K562 (cell line): Measurements from ENCODE around the gene TFE3.

Experiments
- CBX3 ChIP-seq, 2 experiments: IDR thresholded peaks; 1 replicate in 1 of 2; 2 replicates in 1 of 2; pipeline ENCODE4 v1.6.1; 2012; ENCODE audit warnings: inconsistent platforms in 2 of 2, low read length in 2 of 2, borderline replicate concordance in 1 of 2, control low read depth in 1 of 2
- CEBPG ChIP-seq, 3 experiments: fragments of 200-800 bp in 1 of 3; sonication (Bioruptor generic) in 1 of 3; sonication (generic) in 1 of 3; formaldehyde crosslinking in 1 of 3; IDR thresholded peaks in 2 of 3; conservative IDR thresholded peaks in 1 of 3; 2 replicates each; pipeline versions ENCODE4 v1.6.1 to v1.8.0; 2016 to 2022; ENCODE audit warnings: missing compliant biosample characterization in 2 of 3, missing genetic modification characterization in 2 of 3, mild to moderate bottlenecking in 1 of 3, missing genetic modification reagents in 1 of 3
- JUND ChIP-seq, 2 experiments: IDR thresholded peaks; 2 replicates in 1 of 2; 3 replicates in 1 of 2; pipeline ENCODE4 v1.6.1; 2011; ENCODE audit warnings: borderline replicate concordance in 2 of 2, low read depth in 2 of 2, low read length in 2 of 2, improper control_type of control experiment in 1 of 2, missing biosample characterization in 1 of 2, missing genetic modification characterization in 1 of 2, missing genetic modification reagents in 1 of 2
- MCM2 ChIP-seq: fragments of 450-650 bp; IDR thresholded peaks from 2 replicates; pipeline ENCODE4 v1.6.1; 2017; ENCODE audit warnings: low read depth, mild to moderate bottlenecking
- NUFIP1 ChIP-seq: fragments of 450-650 bp; IDR thresholded peaks from 2 replicates; pipeline ENCODE4 v1.6.1; 2018; ENCODE audit not compliant: partially characterized antibody
- POLR2AphosphoS5 ChIP-seq: IDR thresholded peaks from 2 replicates; pipeline ENCODE4 v1.6.1; 2011; ENCODE audit warnings: mild to moderate bottlenecking, low read depth, low read length, moderate library complexity; ENCODE audit not compliant: control insufficient read depth, insufficient read depth
- SMARCA4 ChIP-seq: fragments of 450-650 bp; IDR thresholded peaks from 2 replicates; pipeline ENCODE4 v1.6.1; 2016
- TBL1XR1 ChIP-seq, 2 experiments: IDR thresholded peaks; 2 replicates each; pipeline ENCODE4 v1.6.1; 2012; ENCODE audit warnings: improper control_type of control experiment in 2 of 2, low read length in 2 of 2, mild to moderate bottlenecking in 1 of 2
- TF ChIP-seq, protein P1 (sequence below): sonication (generic); formaldehyde crosslinking; IDR thresholded peaks from 2 replicates; pipeline ENCODE4 v1.5.0; 2020; ENCODE audit warnings: missing genetic modification reagents
- TF ChIP-seq, protein P2 (sequence below): fragments of 250-450 bp; sonication (Bioruptor Pico); IDR thresholded peaks from 2 replicates; pipeline ENCODE4 v1.5.0; 2020; ENCODE audit warnings: mild to moderate bottlenecking, borderline replicate concordance
- TF ChIP-seq, protein P3 (sequence below): fragments of 450-650 bp; IDR thresholded peaks from 2 replicates; pipeline ENCODE4 v1.6.1; 2018; ENCODE audit not compliant: partially characterized antibody
- TF ChIP-seq, protein P4 (sequence below): fragments of 450-650 bp; IDR thresholded peaks from 2 replicates; pipeline ENCODE4 v1.7.0; 2016; ENCODE audit warnings: borderline replicate concordance
- TF ChIP-seq, protein P5 (sequence below), 3 experiments: IDR thresholded peaks in 2 of 3; conservative IDR thresholded peaks in 1 of 3; 2 replicates each; pipeline ENCODE4 v1.5.1; 2011 to 2012; ENCODE audit warnings: low read length in 3 of 3, mild to moderate bottlenecking in 3 of 3, control low read depth in 2 of 3, improper control_type of control experiment in 1 of 3, inconsistent platforms in 1 of 3, low read depth in 1 of 3, mixed read lengths in 1 of 3, moderate library complexity in 1 of 3; ENCODE audit not compliant: insufficient read depth in 2 of 3

DNA sequence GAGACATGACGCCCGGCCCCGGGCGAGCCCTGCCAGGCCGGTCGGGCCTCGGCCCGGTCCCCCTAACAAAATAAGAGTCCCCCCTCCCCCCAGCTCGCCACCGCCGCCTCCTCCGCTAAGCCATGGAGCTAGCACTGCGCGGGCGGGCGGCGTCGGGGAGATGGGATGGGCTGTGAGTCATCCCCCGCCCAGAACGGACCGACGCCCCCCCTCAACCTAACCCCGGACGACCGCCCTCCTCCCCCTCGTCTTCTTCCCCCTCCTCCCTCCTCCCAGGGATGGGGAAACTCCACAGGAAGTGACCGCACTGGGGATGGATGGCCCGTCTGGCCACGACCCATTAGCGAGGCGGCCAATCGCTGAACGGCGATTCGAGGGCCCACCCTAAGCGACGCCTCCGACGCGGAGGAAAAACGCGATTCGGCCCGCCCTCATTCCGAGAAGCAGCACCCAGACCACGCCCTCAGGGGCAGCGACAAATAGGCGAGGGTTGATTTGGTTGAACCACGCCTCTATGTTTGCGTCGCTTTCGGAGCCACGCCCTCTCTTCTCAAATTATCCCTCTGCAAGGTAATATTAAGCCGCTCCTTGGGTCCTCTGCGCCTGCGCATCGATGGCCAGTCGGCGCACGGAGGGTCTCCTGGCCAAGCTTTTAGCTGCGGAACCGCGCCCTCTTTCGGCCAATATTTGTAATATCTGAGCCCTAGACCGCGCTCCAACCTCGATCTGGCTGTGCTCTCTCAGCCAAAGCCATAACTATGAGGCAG, at the start of gene TFE3:
- TF ChIP-seq SMARCA4 (no peak), CBX3 (IDR thresholded peaks at IDR 0.05; ENCODE audit: borderline replicate concordance in 1 of 2, low read length in 2 of 2) (no peak), NUFIP1 (no peak), JUND (IDR thresholded peaks at IDR 0.05; ENCODE audit: borderline replicate concordance, low read depth, low read length) (peak; percentile 94), JUND (tag; IDR thresholded peaks at IDR 0.05; ENCODE audit: borderline replicate concordance, low read depth, low read length) (peak; percentile 81; the same call in 1 of the 3 replicates), TBL1XR1 (IDR thresholded peaks at IDR 0.05; ENCODE audit: low read length in 2 of 2) (0 out of 4 replicates have a peak, but pooled peaks of 1 of the 2 experiments have one; percentile 26), CEBPG (CRISPR knock-in tag; IDR thresholded peaks at IDR 0.05) (no peak), CEBPG (tag; conservative IDR thresholded peaks at IDR 0.05 in 1 of 2, IDR thresholded peaks at IDR 0.05 in 1 of 2) (no peak), POLR2AphosphoS5 (0 out of 2 replicates have a peak, but pooled peaks have one; percentile 20), MCM2 (no peak)
- TF ChIP-seq, protein P1, sequence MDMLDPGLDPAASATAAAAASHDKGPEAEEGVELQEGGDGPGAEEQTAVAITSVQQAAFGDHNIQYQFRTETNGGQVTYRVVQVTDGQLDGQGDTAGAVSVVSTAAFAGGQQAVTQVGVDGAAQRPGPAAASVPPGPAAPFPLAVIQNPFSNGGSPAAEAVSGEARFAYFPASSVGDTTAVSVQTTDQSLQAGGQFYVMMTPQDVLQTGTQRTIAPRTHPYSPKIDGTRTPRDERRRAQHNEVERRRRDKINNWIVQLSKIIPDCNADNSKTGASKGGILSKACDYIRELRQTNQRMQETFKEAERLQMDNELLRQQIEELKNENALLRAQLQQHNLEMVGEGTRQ: no peak
- TF ChIP-seq, protein P2, sequence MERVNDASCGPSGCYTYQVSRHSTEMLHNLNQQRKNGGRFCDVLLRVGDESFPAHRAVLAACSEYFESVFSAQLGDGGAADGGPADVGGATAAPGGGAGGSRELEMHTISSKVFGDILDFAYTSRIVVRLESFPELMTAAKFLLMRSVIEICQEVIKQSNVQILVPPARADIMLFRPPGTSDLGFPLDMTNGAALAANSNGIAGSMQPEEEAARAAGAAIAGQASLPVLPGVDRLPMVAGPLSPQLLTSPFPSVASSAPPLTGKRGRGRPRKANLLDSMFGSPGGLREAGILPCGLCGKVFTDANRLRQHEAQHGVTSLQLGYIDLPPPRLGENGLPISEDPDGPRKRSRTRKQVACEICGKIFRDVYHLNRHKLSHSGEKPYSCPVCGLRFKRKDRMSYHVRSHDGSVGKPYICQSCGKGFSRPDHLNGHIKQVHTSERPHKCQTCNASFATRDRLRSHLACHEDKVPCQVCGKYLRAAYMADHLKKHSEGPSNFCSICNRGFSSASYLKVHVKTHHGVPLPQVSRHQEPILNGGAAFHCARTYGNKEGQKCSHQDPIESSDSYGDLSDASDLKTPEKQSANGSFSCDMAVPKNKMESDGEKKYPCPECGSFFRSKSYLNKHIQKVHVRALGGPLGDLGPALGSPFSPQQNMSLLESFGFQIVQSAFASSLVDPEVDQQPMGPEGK (CRISPR knock-in tag): no peak
- TF ChIP-seq, protein P3, sequence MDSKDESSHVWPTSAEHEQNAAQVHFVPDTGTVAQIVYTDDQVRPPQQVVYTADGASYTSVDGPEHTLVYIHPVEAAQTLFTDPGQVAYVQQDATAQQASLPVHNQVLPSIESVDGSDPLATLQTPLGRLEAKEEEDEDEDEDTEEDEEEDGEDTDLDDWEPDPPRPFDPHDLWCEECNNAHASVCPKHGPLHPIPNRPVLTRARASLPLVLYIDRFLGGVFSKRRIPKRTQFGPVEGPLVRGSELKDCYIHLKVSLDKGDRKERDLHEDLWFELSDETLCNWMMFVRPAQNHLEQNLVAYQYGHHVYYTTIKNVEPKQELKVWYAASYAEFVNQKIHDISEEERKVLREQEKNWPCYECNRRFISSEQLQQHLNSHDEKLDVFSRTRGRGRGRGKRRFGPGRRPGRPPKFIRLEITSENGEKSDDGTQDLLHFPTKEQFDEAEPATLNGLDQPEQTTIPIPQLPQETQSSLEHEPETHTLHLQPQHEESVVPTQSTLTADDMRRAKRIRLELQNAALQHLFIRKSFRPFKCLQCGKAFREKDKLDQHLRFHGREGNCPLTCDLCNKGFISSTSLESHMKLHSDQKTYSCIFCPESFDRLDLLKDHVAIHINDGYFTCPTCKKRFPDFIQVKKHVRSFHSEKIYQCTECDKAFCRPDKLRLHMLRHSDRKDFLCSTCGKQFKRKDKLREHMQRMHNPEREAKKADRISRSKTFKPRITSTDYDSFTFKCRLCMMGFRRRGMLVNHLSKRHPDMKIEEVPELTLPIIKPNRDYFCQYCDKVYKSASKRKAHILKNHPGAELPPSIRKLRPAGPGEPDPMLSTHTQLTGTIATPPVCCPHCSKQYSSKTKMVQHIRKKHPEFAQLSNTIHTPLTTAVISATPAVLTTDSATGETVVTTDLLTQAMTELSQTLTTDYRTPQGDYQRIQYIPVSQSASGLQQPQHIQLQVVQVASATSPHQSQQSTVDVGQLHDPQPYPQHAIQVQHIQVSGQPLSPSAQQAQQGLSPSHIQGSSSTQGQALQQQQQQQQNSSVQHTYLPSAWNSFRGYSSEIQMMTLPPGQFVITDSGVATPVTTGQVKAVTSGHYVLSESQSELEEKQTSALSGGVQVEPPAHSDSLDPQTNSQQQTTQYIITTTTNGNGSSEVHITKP: no peak
- TF ChIP-seq, protein P4, sequence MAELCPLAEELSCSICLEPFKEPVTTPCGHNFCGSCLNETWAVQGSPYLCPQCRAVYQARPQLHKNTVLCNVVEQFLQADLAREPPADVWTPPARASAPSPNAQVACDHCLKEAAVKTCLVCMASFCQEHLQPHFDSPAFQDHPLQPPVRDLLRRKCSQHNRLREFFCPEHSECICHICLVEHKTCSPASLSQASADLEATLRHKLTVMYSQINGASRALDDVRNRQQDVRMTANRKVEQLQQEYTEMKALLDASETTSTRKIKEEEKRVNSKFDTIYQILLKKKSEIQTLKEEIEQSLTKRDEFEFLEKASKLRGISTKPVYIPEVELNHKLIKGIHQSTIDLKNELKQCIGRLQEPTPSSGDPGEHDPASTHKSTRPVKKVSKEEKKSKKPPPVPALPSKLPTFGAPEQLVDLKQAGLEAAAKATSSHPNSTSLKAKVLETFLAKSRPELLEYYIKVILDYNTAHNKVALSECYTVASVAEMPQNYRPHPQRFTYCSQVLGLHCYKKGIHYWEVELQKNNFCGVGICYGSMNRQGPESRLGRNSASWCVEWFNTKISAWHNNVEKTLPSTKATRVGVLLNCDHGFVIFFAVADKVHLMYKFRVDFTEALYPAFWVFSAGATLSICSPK: no peak
- TF ChIP-seq, protein P5, sequence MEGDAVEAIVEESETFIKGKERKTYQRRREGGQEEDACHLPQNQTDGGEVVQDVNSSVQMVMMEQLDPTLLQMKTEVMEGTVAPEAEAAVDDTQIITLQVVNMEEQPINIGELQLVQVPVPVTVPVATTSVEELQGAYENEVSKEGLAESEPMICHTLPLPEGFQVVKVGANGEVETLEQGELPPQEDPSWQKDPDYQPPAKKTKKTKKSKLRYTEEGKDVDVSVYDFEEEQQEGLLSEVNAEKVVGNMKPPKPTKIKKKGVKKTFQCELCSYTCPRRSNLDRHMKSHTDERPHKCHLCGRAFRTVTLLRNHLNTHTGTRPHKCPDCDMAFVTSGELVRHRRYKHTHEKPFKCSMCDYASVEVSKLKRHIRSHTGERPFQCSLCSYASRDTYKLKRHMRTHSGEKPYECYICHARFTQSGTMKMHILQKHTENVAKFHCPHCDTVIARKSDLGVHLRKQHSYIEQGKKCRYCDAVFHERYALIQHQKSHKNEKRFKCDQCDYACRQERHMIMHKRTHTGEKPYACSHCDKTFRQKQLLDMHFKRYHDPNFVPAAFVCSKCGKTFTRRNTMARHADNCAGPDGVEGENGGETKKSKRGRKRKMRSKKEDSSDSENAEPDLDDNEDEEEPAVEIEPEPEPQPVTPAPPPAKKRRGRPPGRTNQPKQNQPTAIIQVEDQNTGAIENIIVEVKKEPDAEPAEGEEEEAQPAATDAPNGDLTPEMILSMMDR (IDR thresholded peaks at IDR 0.05 in 2 of 3, conservative IDR thresholded peaks at IDR 0.05 in 1 of 3; ENCODE audit: insufficient read depth in 2 of 3, low read depth in 1 of 3, low read length in 3 of 3): peak; percentile 76 to 86 (median 84)
